Hepatocyte (in vitro differentiated cells): ENCODE results near the gene CCL23.

Experiments used
- CTCF ChIP-seq: fragments of 200-600 bp; sonication (generic); IDR thresholded peaks from 2 replicates; pipeline ENCODE4 v1.5.1; 2016; ENCODE audit warnings: antibody characterized with exemption, mild to moderate bottlenecking; ENCODE audit not compliant: poor library complexity
- EZH2phosphoT487 ChIP-seq: fragments of 200-600 bp; sonication (generic); IDR thresholded peaks from one replicate; pipeline ENCODE4 v1.6.1; 2018; ENCODE audit warnings: antibody characterized with exemption, mild to moderate bottlenecking, low read depth, moderate library complexity; ENCODE audit not compliant: unreplicated experiment, severe bottlenecking

- TF ChIP-seq CTCF (no peak), EZH2phosphoT487 (no peak)
Observed at GRCh38 chr17:36036235-36036634, 18.5 kb upstream of the CCL23 start.
